HG03460 (cell line): ENCODE data around the gene POLR1A.

Experiments
- ATAC-seq: cut with Tn5 transposase; IDR thresholded peaks from one replicate; pipeline ENCODE4 v1.9.1; 2021; ENCODE audit not compliant: unreplicated experiment

Gene POLR1A

GRCh38 chr2:85983766-85984165, 121.9 kb downstream of the POLR1A start:
- ATAC-seq = no peak

GRCh38 chr2:85981579-85982247, 124.0 kb downstream of the POLR1A start:
- no peak for ATAC-seq

- ATAC-seq = no peak
These were observed 126.6 kb downstream of the POLR1A start for GRCh38 chr2:85978883-85979780.

DNA sequence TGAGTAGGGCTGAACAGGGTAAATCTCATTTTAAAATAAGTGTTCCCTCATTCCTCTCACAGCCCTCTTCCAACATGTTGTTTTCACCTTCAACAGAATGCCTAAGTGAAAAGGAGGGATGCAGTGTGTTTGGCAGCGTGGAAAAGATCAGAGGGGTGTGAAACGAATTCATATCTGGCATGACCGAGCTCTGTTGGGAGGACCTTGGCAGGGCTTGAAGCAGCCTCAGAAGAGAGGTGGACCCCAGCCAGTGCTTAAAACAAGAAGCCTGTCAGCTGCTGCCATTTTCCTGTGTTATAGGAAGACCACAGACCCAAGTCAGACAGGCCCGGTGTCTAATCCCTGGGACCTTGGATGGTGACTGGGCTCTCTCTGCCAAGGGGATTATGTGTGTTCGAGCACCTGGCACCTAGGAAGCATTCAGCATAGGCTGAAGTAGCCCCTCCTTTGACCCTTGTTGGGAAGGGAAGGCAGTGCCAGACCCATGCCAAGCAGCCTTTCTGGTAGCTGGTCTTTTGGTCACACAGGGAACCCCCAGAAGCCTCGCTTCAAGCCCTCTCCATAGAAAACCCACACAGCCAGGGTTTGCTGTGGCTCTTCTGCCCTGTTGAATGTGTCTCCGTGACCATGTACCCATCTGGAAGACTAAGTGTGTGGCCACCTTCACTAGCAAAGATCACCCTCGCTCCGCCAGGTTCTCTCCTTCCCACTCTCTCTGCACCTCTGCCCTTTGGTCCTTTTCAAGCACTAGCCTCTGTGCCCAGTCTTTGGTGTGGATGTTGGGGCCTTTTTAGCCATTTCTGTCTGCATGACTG, 129.4 kb downstream of the POLR1A start:
- no peak for ATAC-seq

- no peak for ATAC-seq
These were observed 130.1 kb downstream of the POLR1A start for GRCh38 chr2:85975581-85975980.

DNA sequence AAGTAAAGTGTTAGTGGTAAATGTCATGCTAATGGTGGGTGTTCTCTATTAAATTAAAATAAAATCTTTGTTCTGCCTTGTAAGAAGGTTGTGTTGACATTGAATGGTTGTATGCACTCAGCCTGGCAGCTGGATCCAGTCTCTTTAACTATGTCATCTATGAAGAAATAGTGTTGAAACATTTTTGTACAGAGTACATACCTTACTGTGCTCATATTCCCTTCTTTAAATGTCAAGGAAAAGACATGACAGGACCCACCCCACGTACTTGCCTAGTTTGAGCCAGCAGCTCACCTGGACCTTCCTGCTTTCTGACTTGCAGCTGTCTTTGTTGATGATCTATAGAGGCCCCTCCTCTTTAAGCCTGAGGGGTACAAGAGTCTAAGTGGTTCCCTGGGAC, 131.3 kb downstream of the POLR1A start:
- ATAC-seq = no peak

GRCh38 chr2:85972355-85972754, 133.3 kb downstream of the POLR1A start:
- ATAC-seq = no peak

GRCh38 chr2:85971366-85971765, 134.3 kb downstream of the POLR1A start:
- ATAC-seq = no peak
